B cell (primary cell): ENCODE results near the gene OR2F1. TPM values are rescaled to one million over a fixed set of nuclear protein-coding genes. Genes with fewer than 3 reads are reported as not detected.

Experiments
- ATAC-seq: fragments of 200-7000 bp; cut with Tn5 transposase; one replicate; pipeline ENCODE4 v1.10.0; 2021; ENCODE audit warnings: low read depth, mild to moderate bottlenecking, moderate number of reproducible peaks, moderate library complexity
- CTCF ChIA-PET: fragments of 350-600 bp; sonication (Branson Sonifier 250); formaldehyde crosslinking; loops from one replicate; lab custom pipeline; 2021; ENCODE audit warnings: antibody characterized with exemption, inconsistent platforms; lab: Charles Lee
- POLR2A ChIA-PET: fragments of 350-600 bp; sonication (Branson Sonifier 250); formaldehyde crosslinking; loops from one replicate; lab custom pipeline; 2021; ENCODE audit warnings: antibody characterized with exemption; lab: Charles Lee
- DNase-seq: peaks from one replicate; pipeline ENCODE4 v3.0.0; 2013
- H2AFZ ChIP-seq: 2 replicates; pipeline ENCODE4 v1.6.1; 2012; ENCODE audit warnings: mild to moderate bottlenecking, low read depth, low read length; ENCODE audit not compliant: insufficient read depth, poor library complexity, severe bottlenecking
- H3K27ac ChIP-seq, 2 donors: 1 replicate in 1 of 2; 2 replicates in 1 of 2; pipeline ENCODE4 v1.5.1; 2012 to 2013; ENCODE audit warnings: low read length in 2 of 2, mild to moderate bottlenecking in 2 of 2, moderate library complexity in 1 of 2
- H3K27me3 ChIP-seq, 4 experiments: fragments of 200-600 bp in 1 of 4; sonication (generic) in 1 of 4; replicated peaks in 1 of 4; 1 replicate in 2 of 4; 2 replicates in 2 of 4; pipeline versions ENCODE4 v1.6.1 to v1.7.0; 2013 to 2016; ENCODE audit warnings: low read length in 3 of 4, mild to moderate bottlenecking in 2 of 4, mixed read lengths in 1 of 4, moderate library complexity in 1 of 4; ENCODE audit not compliant: insufficient read depth in 4 of 4, control insufficient read depth in 3 of 4; ENCODE audit errors: control extremely low read depth in 1 of 4
- H3K36me3 ChIP-seq, 2 experiments: replicated peaks in 1 of 2; 1 replicate in 1 of 2; 2 replicates in 1 of 2; pipeline versions ENCODE4 v1.6.1 to v1.7.1; 2013; ENCODE audit warnings: low read length in 1 of 2; ENCODE audit not compliant: insufficient read depth in 2 of 2, control insufficient read depth in 1 of 2; ENCODE audit errors: control extremely low read depth in 1 of 2, extremely low read depth in 1 of 2
- H3K4me1 ChIP-seq, 2 donors: fragments of 200-600 bp in 1 of 2; sonication (generic) in 1 of 2; 1 replicate in 1 of 2; 2 replicates in 1 of 2; pipeline versions ENCODE4 v1.5.1 to v1.6.1; 2013 to 2017; ENCODE audit warnings: low read length in 2 of 2; ENCODE audit not compliant: control insufficient read depth in 2 of 2, insufficient read depth in 2 of 2
- H3K4me2 ChIP-seq: replicated peaks from 2 replicates; pipeline ENCODE3; 2012; ENCODE audit warnings: mild to moderate bottlenecking, low read depth, low read length; ENCODE audit not compliant: poor library complexity, severe bottlenecking
- H3K4me3 ChIP-seq, 5 experiments: fragments of 200-600 bp in 1 of 5; sonication (generic) in 1 of 5; 1 replicate in 3 of 5; 2 replicates in 2 of 5; pipeline versions ENCODE4 v1.5.1 to v1.7.0; 2011 to 2016; ENCODE audit warnings: low read length in 4 of 5, mild to moderate bottlenecking in 4 of 5, low read depth in 2 of 5, control low read depth in 1 of 5, moderate library complexity in 1 of 5; ENCODE audit not compliant: insufficient read depth in 1 of 5; ENCODE audit errors: control extremely low read depth in 1 of 5, extremely low read depth in 1 of 5
- H3K79me2 ChIP-seq: fragments of 200-600 bp; sonication (generic); one replicate; pipeline ENCODE4 v1.6.0; 2016; ENCODE audit warnings: low read length; ENCODE audit not compliant: control insufficient read depth, insufficient read depth
- H3K9ac ChIP-seq: fragments of 200-600 bp; sonication (generic); 2 replicates; pipeline ENCODE4 v1.6.1; 2017; ENCODE audit warnings: mild to moderate bottlenecking, low read length, moderate library complexity
- H3K9me3 ChIP-seq, 3 donors: one replicate each; pipeline versions ENCODE4 v1.6.1 to v1.7.1; 2013; ENCODE audit warnings: low read length in 2 of 3; ENCODE audit not compliant: control insufficient read depth in 2 of 3, insufficient read depth in 1 of 3; ENCODE audit errors: control extremely low read depth in 1 of 3
- H4K20me1 ChIP-seq: 2 replicates; pipeline ENCODE4 v1.6.0; 2012; ENCODE audit warnings: mild to moderate bottlenecking, low read length; ENCODE audit not compliant: insufficient read depth, control insufficient read depth, poor library complexity, severe bottlenecking
- H3K27ac Mint-ChIP-seq: one replicate; pipeline ENCODE4 v1.8.0; 2021; ENCODE audit warnings: mixed read lengths
- H3K27me3 Mint-ChIP-seq: one replicate; pipeline ENCODE4 v1.8.0; 2021; ENCODE audit warnings: mixed read lengths
- H3K4me1 Mint-ChIP-seq: one replicate; pipeline ENCODE4 v1.8.0; 2021; ENCODE audit warnings: mixed read lengths
- H3K4me3 Mint-ChIP-seq: one replicate; pipeline ENCODE4 v1.8.0; 2021; ENCODE audit warnings: mixed read lengths
- H3K9me3 Mint-ChIP-seq: one replicate; pipeline ENCODE4 v1.8.0; 2022; ENCODE audit warnings: mixed read lengths; ENCODE audit not compliant: insufficient read depth
- CTCF ChIP-seq: fragments of 200-600 bp; IDR thresholded peaks from one replicate; pipeline ENCODE4 v1.8.0; 2022; ENCODE audit warnings: antibody characterized with exemption, mild to moderate bottlenecking
- EZH2 ChIP-seq: IDR thresholded peaks from 2 replicates; pipeline ENCODE4 v1.6.1; 2012; ENCODE audit warnings: borderline replicate concordance, low read depth, mild to moderate bottlenecking, moderate library complexity, low read length; ENCODE audit not compliant: insufficient read depth, poor library complexity, severe bottlenecking
- whole genome bisulfite sequencing: methylation state at CpG from one replicate; pipeline ENCODE4 v1.1.5; 2013; ENCODE audit warnings: missing lambda C conversion rate; ENCODE audit not compliant: insufficient coverage; 5-methylcytosine and 5-hydroxymethylcytosine counted together
- intact Hi-C: fragments of 100-400 bp; cut with micrococcal nuclease; formaldehyde crosslinking; loops from one replicate; pipeline ENCODE4 v1.10.0; 2022
- polyA plus RNA-seq: library from polyadenylated mRNA; depleted of rRNA; stranded (reverse); fragments of >200 nt; gene quantifications from 2 replicates; pipeline ENCODE4 v1.2.3, GENCODE V29; 2012
- total RNA-seq, 2 donors: library from RNA; stranded (reverse); fragments of 120-200 nt in 1 of 2; gene quantifications; 1 replicate in 1 of 2; 2 replicates in 1 of 2; pipeline versions ENCODE4 v1.2.3 to v1.2.4, GENCODE V29; 2013 to 2022

The OR2F1 gene
- total and polyA plus RNA-seq, 2 donors (not counting 1 experiment from before 2014, with no cell fraction given), result not detected

GRCh38 chr7:143975617-143976016 lies 21.0 kb downstream of the OR2F1 start:
- Histone ChIP-seq H3K4me1 (no peaks in the 10 kb centered on the region), H3K4me2 (no peak overlapping the region), H3K9ac (no peak overlapping the region), H2AFZ (no peak overlapping the region), H3K9me3 (no peaks in the 10 kb centered on the region), H3K79me2 (no peaks in the 10 kb centered on the region), H4K20me1 (no peaks in the 10 kb centered on the region), H3K36me3 (no peaks in the 10 kb centered on the region), H3K27ac (no peak overlapping the region), H3K27me3 (no peaks in the 10 kb centered on the region), H3K4me3 (no peak overlapping the region)
- H3K9me3 Mint-ChIP-seq, result no peaks in the 10 kb centered on the region
- no peak for TF ChIP-seq EZH2
- no peak for TF ChIP-seq CTCF
- DNase-seq (no peak), ATAC-seq (no peak)
- no peak overlapping the region for H3K4me3 Mint-ChIP-seq
- H3K27me3 Mint-ChIP-seq, result peaks cover 4% of the 10 kb centered on the region
- ChIA-PET CTCF (no interaction called here), POLR2A (no interaction called here)
- H3K4me1 Mint-ChIP-seq, result no peaks in the 10 kb centered on the region
- intact Hi-C loops, result no loop called here
- H3K27ac Mint-ChIP-seq, result no peak overlapping the region
- WGBS, result no CpG with 5 or more reads among the region's 1 CpG

- no peaks in the 10 kb centered on the region for H3K27me3 Mint-ChIP-seq
- POLR2A ChIA-PET, result no interaction called here
- no peak for DNase-seq
- no peak overlapping the region for H3K4me3 ChIP-seq
- H2AFZ ChIP-seq, result no peak overlapping the region
- TF ChIP-seq CTCF (no peak), EZH2 (no peak)
- no peak overlapping the region for H3K9ac ChIP-seq
- no peak overlapping the region for H3K4me3 Mint-ChIP-seq
- no CpG with 5 or more reads among the region's 2 CpGs for WGBS
- no peaks in the 10 kb centered on the region for H4K20me1 ChIP-seq
- CTCF ChIA-PET, result no interaction called here
- no peak overlapping the region for H3K4me2 ChIP-seq
- no peaks in the 10 kb centered on the region for H3K4me1 Mint-ChIP-seq
- H3K27ac Mint-ChIP-seq, result no peak overlapping the region
- H3K27me3 ChIP-seq, result peaks cover 0 to 6% (median 0%) of the 10 kb centered on the region in 4 experiments
- H3K27ac ChIP-seq, result no peak overlapping the region
- H3K36me3 ChIP-seq, result no peaks in the 10 kb centered on the region
- no peaks in the 10 kb centered on the region for H3K9me3 Mint-ChIP-seq
- intact Hi-C loops, result no loop called here
- H3K4me1 ChIP-seq, result no peaks in the 10 kb centered on the region
- no peaks in the 10 kb centered on the region for H3K79me2 ChIP-seq
- no peak for ATAC-seq
- peaks cover 0 to 3% (median 0%) of the 10 kb centered on the region in 3 donors for H3K9me3 ChIP-seq
Measured at GRCh38 chr7:143978585-143978984, 23.9 kb downstream of the OR2F1 start.
